Psoas muscle (tissue), 8 donors: ENCODE results near the gene PDGFD. TPM values are rescaled to one million over a fixed set of nuclear protein-coding genes. Genes with fewer than 3 reads are reported as not detected.

Experiments used
- ATAC-seq, 4 donors: fragments of 200-7000 bp; cut with Tn5 transposase; one replicate each; pipeline ENCODE4 v1.9.1; 2020; ENCODE audit warnings: moderate library complexity in 3 of 4, mild to moderate bottlenecking in 2 of 4
- DNase-seq, 2 donors: peaks; one replicate each; pipeline ENCODE4 v3.0.0-alpha.2; 2020
- H3K27ac ChIP-seq: fragments of 200-600 bp; one replicate; pipeline ENCODE4 v1.8.0; 2022
- H3K27me3 ChIP-seq, 3 donors: fragments of 200-600 bp in 1 of 3; one replicate each; pipeline versions ENCODE4 v1.6.1 to v1.8.0; 2013 to 2022; ENCODE audit warnings: low read length in 2 of 3, mild to moderate bottlenecking in 2 of 3, moderate library complexity in 1 of 3; ENCODE audit not compliant: insufficient read depth in 3 of 3
- H3K36me3 ChIP-seq, 2 donors: fragments of 200-600 bp in 1 of 2; one replicate each; pipeline versions ENCODE4 v1.6.1 to v1.8.0; 2013 to 2022; ENCODE audit warnings: low read depth in 1 of 2, mild to moderate bottlenecking in 1 of 2, moderate library complexity in 1 of 2; ENCODE audit not compliant: insufficient read depth in 1 of 2
- H3K4me1 ChIP-seq: fragments of 200-600 bp; one replicate; pipeline ENCODE4 v1.8.0; 2022
- H3K4me3 ChIP-seq: fragments of 200-600 bp; one replicate; pipeline ENCODE4 v1.8.0; 2022; ENCODE audit warnings: mild to moderate bottlenecking
- H3K9me3 ChIP-seq: fragments of 200-600 bp; one replicate; pipeline ENCODE4 v1.8.0; 2022
- CTCF ChIP-seq: fragments of 200-600 bp; IDR thresholded peaks from one replicate; pipeline ENCODE4 v1.8.0; 2022; ENCODE audit warnings: antibody characterized with exemption
- WGBS, 3 donors: extraction: QIAGEN DNeasy Blood & Tissue Kit; methylation state at CpG; one replicate each; pipeline versions ENCODE4 v1.1.6 to v1.1.7; 2013; 5-methylcytosine and 5-hydroxymethylcytosine counted together
- intact Hi-C, 2 donors: fragments of 100-400 bp; cut with DNase I; formaldehyde crosslinking; loops; one replicate each; pipeline versions ENCODE4 v1.11.0 to v1.14.2; 2022
- polyA plus RNA-seq, 3 donors: library from polyadenylated mRNA; stranded (reverse); fragments of 200-250 nt; gene quantifications; one replicate each; pipeline ENCODE4 v1.2.3, GENCODE V29; 2013
- total RNA-seq, 4 donors: library from RNA; stranded (reverse); fragmentation: NEBNext Ultra II Directional in 2 of 4; extraction: Animal tissue kit (Norgen Biotek cat#: 25700) in 2 of 4; gene quantifications; one replicate each; pipeline versions ENCODE4 v1.2.1 to v1.2.4, GENCODE V29; 2021 to 2023
- donor health status: healthy with polysubstance abuse.
- donor health status: DM: no; HTN: no; CAD: no; lungs with moderate emphysema.
- donor health status: Bipolar disorder and iron deficiency.
- donor health status: healthy.
- donor health status: DM: yes; HTN: yes; CAD: no.
- donor health status: DM: no; HTN: no; CAD: no.
- donor health status: DM: no; HTN: no; CAD: no.
- donor health status: DM: yes; HTN: yes; CAD: no.

PDGFD gene
- total and polyA plus RNA-seq, 7 donors, result 0.53 to 5.6 (median 1.2) TPM

- intact Hi-C loops, result no loop called here
- no peak overlapping the region for H3K27ac ChIP-seq
- H3K27me3 ChIP-seq, result no peaks in the 10 kb centered on the region
- TF ChIP-seq CTCF, result no peak
- no peak overlapping the region for H3K4me3 ChIP-seq
- H3K9me3 ChIP-seq, result no peaks in the 10 kb centered on the region
- no peak for DNase-seq
- no peaks in the 10 kb centered on the region for H3K4me1 ChIP-seq
- 71 to 77% (median 74%) methylated on average over 6 of the region's 6 CpGs for WGBS, 3 donors
- no peaks in the 10 kb centered on the region for H3K36me3 ChIP-seq
- ATAC-seq, result no peak
Observed at GRCh38 chr11:104142698-104143097, 21.2 kb downstream of the PDGFD start.

GRCh38 chr11:104136861-104137260 lies 27.1 kb downstream of the PDGFD start:
- no peak for TF ChIP-seq CTCF
- Histone ChIP-seq H3K9me3 (no peaks in the 10 kb centered on the region), H3K27me3 (no peaks in the 10 kb centered on the region), H3K27ac (no peak overlapping the region), H3K36me3 (no peaks in the 10 kb centered on the region), H3K4me1 (no peaks in the 10 kb centered on the region), H3K4me3 (no peak overlapping the region)
- ATAC-seq, result no peak
- no peak for DNase-seq
- intact Hi-C loops, result no loop called here

- H3K36me3 ChIP-seq, result no peaks in the 10 kb centered on the region
- H3K9me3 ChIP-seq, result no peaks in the 10 kb centered on the region
- 57 to 59% (median 59%) methylated on average over 1 of the region's 1 CpG for WGBS, 3 donors
- no peak overlapping the region for H3K27ac ChIP-seq
- ATAC-seq (no peak), DNase-seq (no peak)
- no peaks in the 10 kb centered on the region for H3K4me1 ChIP-seq
- intact Hi-C loops, result no loop called here
- TF ChIP-seq CTCF, result no peak
- no peaks in the 10 kb centered on the region for H3K27me3 ChIP-seq
- H3K4me3 ChIP-seq, result no peak overlapping the region
Observed at GRCh38 chr11:104134745-104135144, 29.2 kb downstream of the PDGFD start.

- ATAC-seq (no peak), DNase-seq (no peak)
- H3K36me3 ChIP-seq, result no peaks in the 10 kb centered on the region
- H3K27ac ChIP-seq, result no peak overlapping the region
- no peaks in the 10 kb centered on the region for H3K27me3 ChIP-seq
- no peak for TF ChIP-seq CTCF
- intact Hi-C loops, result no loop called here
- H3K4me3 ChIP-seq, result no peak overlapping the region
- 74 to 86% (median 80%) methylated on average over 1 of the region's 1 CpG for WGBS, 3 donors
- no peaks in the 10 kb centered on the region for H3K4me1 ChIP-seq
- no peaks in the 10 kb centered on the region for H3K9me3 ChIP-seq
Observed at GRCh38 chr11:104130161-104130560, 33.8 kb downstream of the PDGFD start.

- no peak for TF ChIP-seq CTCF
- ATAC-seq (no peak), DNase-seq (no peak)
- Histone ChIP-seq H3K9me3 (no peaks in the 10 kb centered on the region), H3K4me3 (no peak overlapping the region), H3K27me3 (no peaks in the 10 kb centered on the region), H3K27ac (no peak overlapping the region), H3K4me1 (no peaks in the 10 kb centered on the region), H3K36me3 (no peaks in the 10 kb centered on the region)
- 73 to 83% (median 76%) methylated on average over 3 of the region's 3 CpGs for WGBS, 3 donors
- intact Hi-C loops, result no loop called here
Observed at GRCh38 chr11:104129145-104129544, 34.8 kb downstream of the PDGFD start.
